Ureter (tissue), 1 donor: Measurements from ENCODE around the gene KDM4B. TPM values are rescaled to one million over a fixed set of nuclear protein-coding genes. Genes with fewer than 3 reads are reported as not detected.

Experiments used
- DNase-seq: peaks from one replicate; pipeline ENCODE4 v3.0.0-alpha.2; 2020; ENCODE audit warnings: low spot score
- total RNA-seq: library from RNA; stranded (reverse); gene quantifications from one replicate; pipeline ENCODE4 v1.2.4, GENCODE V29; 2023
- donor health status: DM: yes; HTN: yes; CAD: no.

KDM4B gene
- total RNA-seq, 1 donor from 2014 or later: 58.3 TPM

- no peak for DNase-seq
Observed at GRCh38 chr19:5132698-5133651, 164.1 kb downstream of the KDM4B start.

DNA sequence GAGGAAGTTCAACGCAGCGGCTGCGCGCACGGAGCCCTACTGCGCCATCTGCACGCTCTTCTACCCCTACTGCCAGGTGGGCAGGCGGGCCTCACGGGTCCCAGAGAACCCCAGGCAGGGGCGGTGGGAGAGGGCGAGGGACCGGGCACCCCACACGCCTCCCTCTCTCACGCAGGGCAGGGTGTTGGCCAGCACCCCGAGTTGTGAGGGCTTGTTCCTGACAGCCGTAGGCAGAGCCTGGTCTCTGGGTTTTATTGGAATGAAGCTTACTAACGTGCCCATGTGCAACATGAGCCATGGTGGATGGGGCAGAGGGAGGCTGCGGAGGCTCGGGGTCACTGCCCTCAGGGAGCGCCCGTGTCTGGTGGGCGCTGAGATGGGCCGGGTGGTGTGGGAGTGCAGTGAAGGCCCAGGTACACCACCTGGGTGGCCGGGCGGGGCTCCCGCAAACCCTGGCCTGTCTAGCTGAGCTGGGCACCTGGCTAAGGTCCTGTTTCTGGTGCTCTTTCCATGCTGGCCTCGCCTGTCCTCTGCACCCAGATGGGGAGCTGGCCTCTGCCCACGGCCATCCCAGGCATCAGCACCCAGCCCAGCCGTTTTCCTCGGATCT lies 165.2 kb downstream of the KDM4B start:
- no peak for DNase-seq

DNA sequence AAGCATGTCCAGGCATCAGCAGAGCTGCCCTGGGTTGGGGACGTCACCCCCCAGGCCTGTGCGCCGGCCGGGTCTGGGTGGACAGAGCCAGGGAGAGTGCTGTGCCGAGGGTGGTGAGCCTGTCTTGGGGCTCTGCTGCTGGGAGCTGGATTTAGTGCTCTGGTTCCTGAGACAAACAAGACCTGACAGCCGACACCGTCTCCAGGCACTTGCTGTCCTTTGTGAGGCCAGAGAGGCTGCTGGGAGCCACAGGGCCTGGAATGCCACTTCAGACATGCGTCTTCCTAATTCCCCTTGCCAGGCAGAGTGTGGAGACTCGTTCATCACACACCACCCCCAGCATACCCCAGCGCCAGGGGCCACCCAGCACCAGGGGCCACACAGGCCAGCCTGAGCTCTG lies 165.8 kb downstream of the KDM4B start:
- DNase-seq: no peak

DNA sequence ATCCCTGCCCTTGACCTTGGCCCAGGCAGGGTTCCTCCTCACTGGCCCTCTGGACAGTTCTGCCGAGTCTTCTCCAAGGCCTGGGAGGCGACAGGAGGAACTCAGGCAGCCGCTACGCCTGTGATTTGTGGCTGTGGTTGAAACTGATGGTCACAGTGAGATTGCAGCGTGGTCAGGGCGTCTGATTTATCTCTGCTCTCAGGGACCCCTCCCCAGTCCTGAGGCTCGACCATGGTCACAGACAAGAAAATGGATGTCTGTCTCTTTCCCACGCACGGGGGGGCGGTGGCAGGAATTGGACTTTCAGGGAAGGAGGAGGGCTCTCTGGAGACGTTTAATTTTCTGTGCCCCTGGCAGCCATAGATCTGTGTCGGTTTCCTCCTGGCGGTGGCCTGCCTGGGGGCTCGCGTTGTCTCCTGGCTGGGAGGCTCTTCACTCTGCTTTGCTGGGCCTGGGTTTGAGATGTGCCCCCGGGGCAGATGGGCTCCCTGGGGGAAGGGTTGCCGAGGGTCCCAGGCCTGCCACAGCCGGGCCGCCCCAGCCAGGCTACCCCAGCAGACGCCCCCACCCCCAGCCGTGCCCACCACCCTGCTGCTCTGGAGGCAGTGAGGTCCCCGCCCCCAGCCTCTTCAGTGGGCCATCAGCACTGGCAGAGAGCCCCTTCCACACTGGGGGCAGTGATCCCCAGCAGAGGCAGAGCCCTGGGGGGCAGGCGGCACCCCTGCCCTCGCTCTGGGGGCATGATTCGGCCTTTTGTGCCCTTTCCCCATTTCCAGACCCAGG lies 167.4 kb downstream of the KDM4B start:
- no peak for DNase-seq

DNA sequence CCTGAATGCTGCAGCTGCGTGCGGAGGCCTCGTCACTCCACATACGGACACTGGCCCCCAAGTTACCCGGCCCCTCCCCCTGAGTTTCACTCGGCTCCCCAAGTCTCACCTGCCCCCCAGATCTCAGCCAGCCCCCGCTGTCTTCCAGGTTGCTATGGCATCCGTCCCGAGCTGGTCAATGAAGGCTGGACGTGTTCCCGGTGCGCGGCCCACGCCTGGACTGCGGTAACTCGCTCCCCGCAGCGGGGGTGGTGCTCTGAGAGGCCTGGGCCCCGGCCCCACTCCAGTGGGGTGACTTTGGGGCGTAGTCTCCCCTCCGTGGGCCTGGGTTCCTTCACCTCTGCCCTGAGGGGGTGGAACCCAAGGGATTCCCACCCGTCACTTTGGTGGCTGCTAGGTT lies 168.2 kb downstream of the KDM4B start:
- DNase-seq: no peak

GRCh38 chr19:5137571-5138124 lies 168.7 kb downstream of the KDM4B start:
- no peak for DNase-seq

DNA sequence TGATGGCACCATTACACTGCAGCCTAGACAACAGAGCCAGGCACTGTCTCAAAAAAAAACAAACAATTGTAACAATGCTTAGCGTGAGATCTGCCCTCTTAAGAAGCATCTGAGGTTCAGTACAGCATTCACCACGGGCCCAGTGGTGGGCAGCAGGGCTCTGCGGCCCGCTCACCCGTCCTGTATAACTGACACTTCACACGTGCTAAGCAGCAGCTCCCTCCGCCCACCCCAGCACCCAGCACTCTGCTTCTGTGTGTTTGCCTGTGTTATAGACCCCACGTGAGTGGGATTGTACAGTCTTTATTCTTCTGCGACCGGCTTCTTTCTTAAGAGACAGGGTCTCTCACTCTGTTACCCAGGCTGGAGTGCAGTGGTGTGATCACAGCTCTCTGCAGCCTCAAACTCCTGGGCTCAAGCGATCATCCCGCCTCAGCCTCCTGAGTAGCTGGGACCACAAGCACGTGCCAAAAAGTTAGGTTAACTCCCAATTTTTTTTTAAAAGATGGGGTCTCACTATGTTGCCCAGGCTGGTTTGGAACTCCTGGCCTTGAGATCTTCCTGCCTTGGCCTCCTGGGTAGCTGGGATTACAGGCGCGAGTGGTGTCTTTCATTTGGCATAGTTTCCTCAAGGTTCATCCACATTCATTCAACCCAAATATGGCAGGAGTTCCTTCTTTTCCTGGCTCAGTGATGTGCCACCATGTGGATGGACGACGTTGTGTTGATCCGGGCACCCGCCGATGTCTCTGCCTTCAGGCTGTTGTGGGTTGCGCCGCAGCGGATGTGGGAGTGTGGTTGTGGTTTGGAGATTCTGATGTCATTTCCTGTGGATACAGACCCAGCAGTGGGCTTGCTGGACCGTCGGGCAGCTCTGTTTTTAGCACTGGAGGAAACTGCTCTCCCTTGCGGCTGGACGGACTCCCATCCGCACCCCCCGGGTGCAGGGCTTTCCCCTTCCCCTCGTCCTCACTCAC lies 170.0 kb downstream of the KDM4B start:
- DNase-seq: no peak

DNA sequence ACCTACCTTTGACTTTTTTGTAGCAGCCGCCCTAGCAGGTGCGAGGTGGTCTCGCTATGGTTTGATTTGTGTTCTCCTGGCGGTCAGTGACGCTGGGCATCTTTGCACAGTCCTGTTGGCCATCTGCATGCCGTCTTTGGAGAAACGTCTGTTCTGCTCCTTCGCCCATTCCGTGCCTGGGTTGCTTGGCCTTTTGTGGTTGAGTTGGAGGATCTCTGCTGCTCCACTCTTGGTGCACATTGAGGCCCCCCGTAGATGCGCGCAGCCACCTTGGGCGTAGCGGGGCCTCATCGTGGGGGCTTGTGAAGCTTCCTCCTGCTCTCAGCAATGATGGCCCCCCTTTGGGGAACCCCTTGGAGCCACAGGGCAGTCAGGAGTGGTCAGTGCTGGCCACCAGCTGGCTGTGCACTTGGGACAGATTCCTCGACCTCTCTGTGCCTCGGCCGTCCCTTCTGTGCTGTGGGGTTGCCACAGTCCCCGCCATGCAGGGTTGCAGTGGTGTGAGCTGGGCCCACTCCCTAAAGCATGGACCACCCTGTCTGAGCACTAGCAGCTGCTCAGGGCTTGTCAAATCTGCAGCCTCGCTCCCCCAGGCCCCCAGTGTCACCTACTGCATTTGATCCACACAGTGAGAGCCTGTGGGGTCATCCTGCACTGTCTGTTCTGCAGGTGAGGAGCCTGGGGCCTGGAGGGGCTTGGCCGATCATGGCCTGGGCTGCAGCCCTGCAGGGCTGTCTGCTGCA lies 170.8 kb downstream of the KDM4B start:
- no peak for DNase-seq

DNA sequence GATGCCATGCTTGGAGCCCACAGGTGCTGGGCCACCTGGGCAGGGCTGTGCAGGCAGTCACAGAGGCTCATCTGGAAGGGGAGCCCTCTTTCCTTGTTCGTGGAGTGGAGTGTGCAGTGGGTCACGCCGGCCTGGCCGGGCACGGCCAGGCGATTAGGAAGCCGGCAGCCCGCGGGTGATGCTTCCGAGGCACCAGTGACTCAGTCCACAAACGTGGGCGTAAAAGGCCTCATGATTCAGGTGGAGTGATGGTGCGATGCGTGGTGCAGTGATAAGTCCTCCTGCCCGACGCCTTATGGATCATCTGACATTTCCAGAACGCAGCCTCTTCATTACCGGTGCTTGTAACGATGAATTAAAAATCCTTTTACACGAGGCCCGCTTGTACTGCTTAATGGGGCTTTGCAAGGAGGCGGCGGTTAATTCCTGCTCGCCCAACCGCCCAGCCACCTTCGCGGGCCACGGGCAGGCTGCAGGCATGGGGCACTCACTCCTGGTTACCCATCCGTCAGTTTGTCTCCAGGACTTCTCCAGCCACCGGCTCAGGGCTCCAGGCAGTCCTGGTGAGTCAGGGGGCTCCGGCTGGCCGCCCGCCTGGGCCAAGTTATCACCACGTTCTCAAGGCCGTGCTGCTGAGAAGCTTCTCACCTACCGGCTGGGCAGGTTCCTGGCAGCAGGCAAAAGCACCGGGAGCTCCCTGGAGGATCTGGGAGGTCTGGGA lies 172.4 kb downstream of the KDM4B start:
- no peak for DNase-seq

GRCh38 chr19:5141850-5142724 lies 173.2 kb downstream of the KDM4B start:
- DNase-seq: no peak

- DNase-seq: no peak
Observed at GRCh38 chr19:5142725-5143097, 173.8 kb downstream of the KDM4B start.

DNA sequence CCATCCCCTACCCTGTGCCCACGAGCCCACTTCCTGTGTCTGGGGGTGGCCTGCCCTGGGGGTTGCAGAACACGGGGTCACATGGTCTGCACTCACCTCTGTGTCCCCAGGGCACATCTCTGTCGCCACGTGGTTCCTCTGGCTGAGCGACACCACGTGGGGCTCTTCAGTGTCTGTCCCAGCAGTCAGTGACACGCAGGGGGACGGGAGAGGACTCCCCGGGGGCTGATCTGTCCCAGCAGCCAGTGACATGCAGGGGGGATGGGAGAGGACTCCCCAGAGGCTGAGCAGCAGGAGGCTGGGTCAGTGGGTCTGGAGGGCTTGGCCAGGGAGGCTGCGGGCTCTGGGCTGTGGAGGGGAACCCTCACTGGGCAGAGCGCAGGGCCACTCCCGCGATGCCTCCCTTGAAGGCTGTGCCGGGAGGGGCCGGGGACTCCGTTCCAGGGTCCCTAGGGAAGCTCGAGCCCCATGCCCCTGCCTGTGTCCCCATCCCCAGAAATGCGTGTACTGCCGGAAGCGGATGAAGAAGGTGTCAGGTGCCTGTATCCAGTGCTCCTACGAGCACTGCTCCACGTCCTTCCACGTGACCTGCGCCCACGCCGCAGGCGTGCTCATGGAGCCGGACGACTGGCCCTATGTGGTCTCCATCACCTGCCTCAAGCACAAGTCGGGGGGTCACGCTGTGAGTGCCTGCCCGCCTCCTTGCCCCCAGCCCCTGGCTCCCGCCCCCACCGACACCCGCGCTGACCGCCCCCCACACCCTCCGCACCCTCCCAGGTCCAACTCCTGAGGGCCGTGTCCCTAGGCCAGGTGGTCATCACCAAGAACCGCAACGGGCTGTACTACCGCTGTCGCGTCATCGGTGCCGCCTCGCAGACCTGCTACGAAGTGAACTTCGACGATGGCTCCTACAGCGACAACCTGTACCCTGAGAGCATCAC lies 174.8 kb downstream of the KDM4B start:
- no peak for DNase-seq

- DNase-seq: no peak
Observed at GRCh38 chr19:5144545-5145179, 175.7 kb downstream of the KDM4B start.

- no peak for DNase-seq
Observed at GRCh38 chr19:5145521-5146511, 176.9 kb downstream of the KDM4B start.
